Right kidney (tissue), 9 donors: Measurements from ENCODE around the gene HAUS3.

ENCODE experiments used
- DNase-seq: peaks from one replicate; pipeline ENCODE4 v3.0.0-alpha.2; 2016
- long read RNA-seq, 8 donors: transcript quantifications; one replicate each; lab custom pipeline, GENCODE V29; 2026

Gene HAUS3, protein sequence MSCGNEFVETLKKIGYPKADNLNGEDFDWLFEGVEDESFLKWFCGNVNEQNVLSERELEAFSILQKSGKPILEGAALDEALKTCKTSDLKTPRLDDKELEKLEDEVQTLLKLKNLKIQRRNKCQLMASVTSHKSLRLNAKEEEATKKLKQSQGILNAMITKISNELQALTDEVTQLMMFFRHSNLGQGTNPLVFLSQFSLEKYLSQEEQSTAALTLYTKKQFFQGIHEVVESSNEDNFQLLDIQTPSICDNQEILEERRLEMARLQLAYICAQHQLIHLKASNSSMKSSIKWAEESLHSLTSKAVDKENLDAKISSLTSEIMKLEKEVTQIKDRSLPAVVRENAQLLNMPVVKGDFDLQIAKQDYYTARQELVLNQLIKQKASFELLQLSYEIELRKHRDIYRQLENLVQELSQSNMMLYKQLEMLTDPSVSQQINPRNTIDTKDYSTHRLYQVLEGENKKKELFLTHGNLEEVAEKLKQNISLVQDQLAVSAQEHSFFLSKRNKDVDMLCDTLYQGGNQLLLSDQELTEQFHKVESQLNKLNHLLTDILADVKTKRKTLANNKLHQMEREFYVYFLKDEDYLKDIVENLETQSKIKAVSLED
- long read RNA-seq, donor 1, partial matches to known transcripts, result 0 of 1 reads
- long read RNA-seq, donor 1, other reads (novel, unspliced or antisense), result 0 of 1 reads
- long read RNA-seq, donor 2, partial matches to known transcripts, result 0 of 1 reads
- long read RNA-seq, donor 2, other reads (novel, unspliced or antisense), result 0 of 1 reads
- long read RNA-seq, donor 3, result 0 reads
- long read RNA-seq, donor 4, full-length matches to known transcripts, result 1 of 1 reads
- long read RNA-seq, donor 4, partial matches to known transcripts, result 0 of 1 reads
- long read RNA-seq, donor 4, other reads (novel, unspliced or antisense), result 0 of 1 reads
- long read RNA-seq, donor 5, partial matches to known transcripts, result 0 of 1 reads
- long read RNA-seq, donor 5, other reads (novel, unspliced or antisense), result 0 of 1 reads
- long read RNA-seq, donor 6, full-length matches to known transcripts, result 1 of 1 reads
- long read RNA-seq, donor 6, partial matches to known transcripts, result 0 of 1 reads
- long read RNA-seq, donor 6, other reads (novel, unspliced or antisense), result 0 of 1 reads
- long read RNA-seq, donor 7, full-length matches to known transcripts, result 1 of 7 reads
- long read RNA-seq, donor 7, partial matches to known transcripts, result 6 of 7 reads
- long read RNA-seq, donor 7, other reads (novel, unspliced or antisense), result 0 of 7 reads
- long read RNA-seq, donor 8, partial matches to known transcripts, result 0 of 1 reads
- long read RNA-seq, donor 8, other reads (novel, unspliced or antisense), result 0 of 1 reads

DNA sequence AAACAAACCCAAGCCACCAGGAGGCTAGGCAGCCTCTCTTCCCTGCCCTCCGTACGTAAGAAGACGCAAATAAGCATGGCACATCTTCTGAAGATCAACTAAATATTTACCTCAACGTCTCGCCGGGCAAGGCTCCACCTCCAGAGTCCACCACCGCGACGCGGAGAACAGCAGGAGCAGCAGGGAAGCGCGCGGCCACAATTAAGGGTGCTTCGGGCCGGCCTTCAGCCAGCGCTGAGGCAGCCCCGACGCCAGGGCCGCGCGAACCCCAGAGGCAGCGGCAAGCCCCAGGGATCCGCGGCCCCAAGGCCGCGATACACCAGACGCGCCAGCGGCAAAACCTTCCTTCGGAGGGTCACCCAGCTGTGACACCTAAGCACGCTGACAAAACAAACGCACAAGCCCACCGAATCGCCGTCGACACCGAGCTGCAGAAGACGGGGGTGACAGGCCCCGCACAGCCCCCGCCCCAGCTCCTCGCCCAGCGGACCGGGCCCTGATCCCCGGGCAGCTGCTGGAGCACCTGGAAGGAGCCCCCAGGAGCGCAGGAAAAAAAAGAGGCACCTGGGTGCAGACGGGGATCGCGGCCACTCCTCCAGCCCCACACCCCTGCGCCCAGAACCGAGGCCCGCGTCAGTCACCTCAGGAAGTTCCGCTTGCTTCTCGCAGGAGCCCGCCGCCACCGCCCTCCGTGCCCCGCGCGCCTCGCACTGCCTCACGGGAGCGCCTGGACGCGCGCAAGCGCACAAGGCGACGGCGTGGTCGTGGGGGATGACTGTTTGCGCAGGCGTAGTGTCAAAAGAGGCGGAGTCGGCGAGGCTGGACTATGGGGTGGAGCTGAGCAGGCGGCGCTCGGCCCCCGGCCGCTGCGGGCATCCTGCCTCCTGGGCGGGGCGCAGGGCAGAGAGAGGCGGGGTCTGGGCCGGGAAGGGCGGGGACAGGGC is at the start of gene HAUS3, which contains the start of gene POLN:
HAUS3 (minus strand) TSS at position 712 of the 944 bp plus-strand sequence. CDS start 1,175 bp downstream, outside the sequence.
POLN (minus strand) TSS at position 712 of the 944 bp plus-strand sequence. CDS start 12,890 bp downstream, outside the sequence.
- peak; percentile 93 for DNase-seq

DNA sequence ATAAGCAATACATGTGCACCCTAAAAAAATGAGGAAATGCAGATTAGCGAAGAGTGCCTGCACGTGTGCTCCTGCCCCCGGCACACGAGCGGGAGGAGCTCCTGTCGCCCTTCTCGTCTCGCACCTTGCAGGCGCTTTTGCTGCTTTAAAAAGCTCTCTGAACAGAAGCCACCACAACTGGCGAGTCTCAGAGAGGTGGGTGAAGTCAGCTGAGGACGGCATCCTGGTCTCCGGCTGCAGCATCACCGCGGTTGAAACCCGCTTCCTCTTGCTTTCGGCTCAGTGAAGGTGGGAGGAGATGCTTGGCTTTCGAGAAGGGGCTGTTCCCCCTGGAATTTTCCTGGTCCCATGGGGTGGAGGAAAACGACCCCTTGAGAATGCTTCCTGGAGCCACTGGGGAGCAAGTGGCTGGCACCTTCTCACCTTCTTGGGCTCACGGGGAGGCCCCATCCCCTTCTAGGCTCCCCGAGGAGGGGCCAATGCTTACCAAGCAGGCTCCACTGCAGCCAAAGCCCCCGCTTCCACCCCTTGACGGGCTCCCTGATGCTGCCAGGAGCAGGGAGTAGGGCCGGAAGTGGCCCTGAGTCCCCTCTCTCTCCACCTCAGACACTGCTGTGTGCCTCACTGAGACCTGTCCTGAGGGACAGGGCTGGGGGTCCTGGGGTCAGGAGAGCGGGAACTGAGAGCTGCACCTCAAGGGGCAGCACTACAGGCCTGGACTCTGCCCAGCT is 49.2 kb upstream of the HAUS3 start:
- DNase-seq, result no peak

DNA sequence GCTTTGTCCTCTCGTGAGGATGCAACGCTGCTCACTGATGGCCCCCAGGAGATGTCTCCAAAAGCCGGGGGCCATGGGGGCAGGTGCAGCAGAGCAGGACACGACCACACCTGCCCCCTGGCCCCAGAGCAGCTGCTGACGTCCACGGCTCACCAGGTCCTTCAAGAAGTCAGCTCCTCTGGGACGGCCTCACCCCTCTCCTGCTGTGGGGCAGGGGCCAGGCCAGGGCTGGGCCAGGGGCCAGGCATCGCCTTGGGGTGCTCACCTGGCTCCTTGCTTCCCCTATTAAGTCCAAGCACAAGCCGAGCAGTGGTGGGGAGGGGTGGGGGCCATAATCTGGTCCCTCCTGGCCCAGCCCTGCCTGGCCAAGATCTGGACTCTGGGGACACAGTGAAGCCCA is 48.6 kb upstream of the HAUS3 start:
- DNase-seq, result no peak

DNA sequence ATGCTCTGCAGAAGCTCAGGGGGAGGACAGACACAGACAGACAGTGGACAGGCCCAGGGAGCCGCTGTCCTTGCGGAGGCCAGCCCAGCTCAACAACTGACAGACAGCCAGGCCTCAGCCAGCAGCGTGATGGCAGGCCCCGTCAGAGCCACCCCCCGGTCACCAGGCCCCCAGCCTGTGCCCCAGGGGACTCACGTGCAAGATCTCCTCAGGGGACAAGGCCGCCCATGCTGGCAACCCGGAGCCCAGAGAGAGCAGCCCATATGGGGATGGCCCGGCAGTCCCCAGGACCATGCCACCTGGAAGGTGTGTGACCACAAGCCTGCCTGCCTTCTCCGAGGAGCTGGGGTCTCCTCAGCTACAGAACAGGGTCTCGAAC is 48.0 kb upstream of the HAUS3 start:
- DNase-seq, result no peak

DNA sequence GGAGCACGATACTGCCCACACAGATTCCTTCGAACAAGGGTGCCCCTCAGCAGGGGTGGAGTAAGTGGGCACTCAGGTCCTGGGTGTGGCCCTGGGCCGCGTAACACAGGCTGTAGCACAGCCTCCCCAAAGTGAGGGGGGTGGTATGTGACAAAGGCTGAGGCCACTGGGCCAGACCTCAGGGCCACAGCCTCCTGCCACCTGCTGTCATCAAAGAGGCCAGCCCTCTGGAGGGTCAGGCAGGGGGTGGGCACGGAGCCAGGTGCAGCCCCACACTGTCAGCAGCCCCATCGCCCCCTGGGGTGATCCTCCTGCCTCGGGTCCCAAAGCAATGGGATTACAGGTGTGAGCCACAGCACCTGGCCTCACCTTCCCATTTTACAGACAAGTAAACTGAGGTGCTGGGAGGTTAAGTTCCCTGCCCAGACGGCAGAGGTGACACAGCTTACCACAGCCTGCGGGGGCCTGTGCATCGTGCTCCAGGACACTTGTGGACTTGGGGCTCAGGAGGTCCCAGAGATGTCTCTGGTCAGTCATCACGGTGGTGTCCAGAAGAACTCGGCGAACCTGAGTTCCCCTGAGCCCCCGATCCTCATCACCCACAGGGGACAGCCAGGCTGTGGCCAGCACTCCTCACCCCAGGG is 47.5 kb upstream of the HAUS3 start:
- DNase-seq, result no peak

DNA sequence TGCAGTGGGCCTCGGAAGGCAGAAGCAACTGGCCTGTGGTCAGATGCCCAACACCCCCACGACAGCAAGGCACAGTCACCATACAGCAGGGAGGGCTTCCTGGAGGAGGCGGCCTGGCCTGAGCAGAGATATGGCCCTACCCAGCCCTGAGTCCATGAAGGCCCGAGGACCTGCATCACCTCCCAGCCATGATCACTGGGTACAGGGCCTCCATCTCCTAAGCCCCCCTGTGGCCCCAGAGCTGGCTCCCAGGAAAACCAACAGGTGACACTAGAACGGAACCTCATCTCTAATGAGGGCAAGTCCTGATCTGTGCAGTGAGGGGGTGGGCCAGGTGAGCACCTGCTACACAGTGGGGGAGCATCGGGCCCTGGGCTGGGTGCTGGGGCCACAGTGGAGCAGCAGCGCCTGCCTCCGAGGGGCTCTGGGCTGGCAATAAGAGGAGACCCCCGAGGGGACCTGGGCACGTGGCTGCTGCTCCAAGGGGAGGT is 46.2 kb upstream of the HAUS3 start:
- no peak for DNase-seq

DNA sequence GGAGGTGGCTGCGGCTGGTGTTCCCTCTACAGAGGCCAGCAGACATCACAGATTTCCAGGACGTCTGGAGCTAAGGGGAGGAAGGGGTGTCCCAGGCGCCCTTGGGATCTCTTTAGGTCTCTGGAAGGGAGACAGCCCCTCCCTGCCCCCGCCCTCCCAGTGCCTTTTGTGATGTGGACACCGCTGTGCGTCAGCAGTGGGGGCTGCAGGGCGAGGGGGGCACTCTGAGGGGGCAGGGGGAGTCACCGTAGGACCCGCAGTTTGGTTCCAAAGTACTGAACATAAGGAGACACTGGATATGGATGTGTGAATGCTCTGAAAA is 45.6 kb upstream of the HAUS3 start:
- DNase-seq, result no peak

DNA sequence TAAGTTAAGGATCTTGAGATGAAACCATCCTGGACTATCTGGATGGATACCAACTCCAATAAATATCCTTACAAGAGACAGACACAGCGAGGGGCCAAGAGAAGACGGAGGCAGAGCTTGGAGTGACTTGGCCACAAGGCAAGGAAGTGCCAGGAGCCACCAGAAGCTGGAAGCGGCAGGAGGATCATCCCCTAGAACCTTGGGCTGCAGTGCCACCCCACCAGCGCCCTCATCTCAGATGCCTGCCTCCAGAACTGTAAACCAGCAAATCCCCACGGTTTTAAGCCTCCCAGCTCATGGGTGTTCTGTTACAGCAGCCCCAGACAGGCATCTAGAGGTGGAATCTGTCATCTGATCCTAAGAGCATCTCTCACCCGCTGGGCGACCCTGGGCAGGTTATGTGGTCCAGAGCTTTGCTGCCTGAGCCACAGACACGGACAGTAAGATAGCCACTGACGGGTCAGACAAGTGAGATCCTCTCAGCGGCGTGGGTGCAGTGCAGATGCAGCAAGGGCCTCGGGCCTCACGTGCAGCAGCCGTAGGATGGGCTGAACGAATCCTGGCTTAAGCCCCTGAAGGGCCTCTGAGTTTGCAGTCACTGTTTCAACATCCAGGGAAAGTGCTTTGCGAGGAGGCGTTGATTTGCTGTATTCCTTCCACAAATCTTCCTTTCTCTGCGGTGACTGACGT is 45.1 kb upstream of the HAUS3 start:
- DNase-seq, result no peak

DNA sequence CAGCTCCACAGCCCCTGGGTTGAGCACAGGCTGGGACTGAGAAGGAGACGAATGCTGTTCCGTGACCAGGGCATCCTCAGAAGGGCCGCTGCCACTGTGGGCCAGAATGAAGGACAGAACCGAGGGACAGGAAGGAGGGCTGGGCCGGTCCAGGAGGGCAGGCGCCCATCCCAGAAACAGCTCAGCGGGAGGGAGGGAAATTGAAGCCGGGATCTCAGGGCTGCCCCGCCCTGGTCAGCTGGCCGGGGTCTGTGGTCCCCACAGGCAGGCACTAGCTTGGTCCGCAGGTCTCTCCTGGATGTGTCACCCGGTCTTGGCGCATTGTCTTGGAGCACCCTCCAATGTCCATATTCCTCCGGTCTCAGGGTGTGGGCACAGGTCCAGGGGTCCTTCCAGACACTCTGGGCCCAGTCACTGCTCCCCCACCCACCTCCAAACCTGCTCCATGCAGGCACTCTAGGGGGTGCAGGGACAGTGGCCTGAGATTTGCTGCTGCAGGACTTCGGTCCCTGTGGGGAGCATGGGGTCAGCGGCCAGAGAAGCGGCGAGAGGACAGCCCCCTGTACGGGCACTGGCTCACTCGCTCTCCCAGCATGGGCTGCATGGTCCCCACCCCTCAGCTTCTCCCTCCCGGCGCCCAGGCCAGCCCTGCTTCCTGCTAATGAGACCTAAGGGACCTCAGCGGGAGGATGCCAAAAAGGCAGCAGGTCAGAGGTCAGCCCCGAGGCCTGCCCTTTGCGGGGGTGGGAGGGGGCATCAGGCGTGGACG is 43.9 kb upstream of the HAUS3 start:
- no peak for DNase-seq

DNA sequence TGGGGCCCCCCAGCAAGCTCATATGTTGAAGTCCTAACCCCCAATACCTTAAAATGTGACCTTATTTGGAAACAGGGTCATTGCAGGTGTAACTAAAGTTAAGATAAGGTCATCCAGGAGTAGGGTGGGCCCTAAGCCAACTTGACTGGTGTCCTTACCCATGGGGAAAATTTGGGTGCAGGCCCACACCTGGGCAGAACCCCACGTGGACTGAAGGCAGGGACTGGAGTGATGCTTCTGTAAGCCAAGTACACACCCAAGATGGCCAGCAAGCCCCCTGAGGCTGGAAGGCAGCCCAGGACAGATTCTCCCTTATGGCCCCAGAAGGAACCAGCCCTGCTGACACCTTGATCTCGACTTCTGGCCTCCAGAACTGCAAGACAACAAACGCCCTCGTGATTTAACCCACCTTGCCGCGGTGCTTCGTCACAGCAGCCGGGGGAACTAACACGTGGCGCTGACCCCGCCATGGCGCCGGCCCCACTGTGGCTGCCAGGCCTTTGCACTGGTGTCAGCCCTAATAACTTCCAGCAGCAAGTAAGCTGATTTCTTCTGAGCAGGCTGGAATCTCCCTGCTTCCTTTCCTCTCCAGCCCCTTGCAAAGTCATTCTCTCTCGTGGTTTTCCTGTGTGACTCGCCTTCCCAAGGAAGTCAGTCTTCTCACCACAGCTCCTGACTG is 43.2 kb upstream of the HAUS3 start:
- DNase-seq, result no peak

DNA sequence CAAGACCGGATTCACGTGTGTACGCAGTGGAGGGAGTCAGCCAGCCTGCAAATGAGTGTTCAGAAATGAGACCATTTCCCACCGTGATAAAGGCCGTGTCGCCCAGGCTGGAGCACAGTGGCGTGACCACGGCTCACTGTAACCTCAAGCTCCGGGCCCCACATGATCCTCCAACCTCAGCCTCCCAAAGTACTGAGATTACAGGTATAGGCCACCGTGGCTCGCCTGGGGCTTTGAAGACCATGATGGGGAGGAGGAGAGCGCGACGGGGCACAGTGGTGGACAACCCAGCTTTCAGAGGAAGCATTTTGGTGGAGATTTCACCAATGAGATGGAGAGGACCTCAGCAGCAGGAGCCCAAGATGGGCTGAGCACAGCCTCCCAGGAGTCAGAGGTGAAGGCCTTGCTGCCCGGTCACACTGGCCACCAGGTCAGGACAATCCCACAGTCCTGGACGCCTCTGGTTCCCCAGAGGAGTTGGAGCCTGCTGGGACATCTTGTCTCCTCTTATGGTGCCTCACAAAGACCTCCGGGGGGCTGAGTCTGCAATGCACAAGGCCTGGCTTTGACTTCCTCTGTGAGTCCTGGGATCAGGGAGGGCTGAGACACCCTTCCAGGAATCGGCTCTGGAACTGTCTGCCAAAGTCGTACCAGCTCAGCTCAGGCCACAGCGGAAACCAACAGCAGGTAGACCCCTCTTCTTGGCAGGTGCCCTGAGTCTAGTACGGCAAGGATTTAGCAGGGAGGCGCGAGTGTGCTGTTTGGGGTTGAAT is 42.4 kb upstream of the HAUS3 start:
- no peak for DNase-seq

DNA sequence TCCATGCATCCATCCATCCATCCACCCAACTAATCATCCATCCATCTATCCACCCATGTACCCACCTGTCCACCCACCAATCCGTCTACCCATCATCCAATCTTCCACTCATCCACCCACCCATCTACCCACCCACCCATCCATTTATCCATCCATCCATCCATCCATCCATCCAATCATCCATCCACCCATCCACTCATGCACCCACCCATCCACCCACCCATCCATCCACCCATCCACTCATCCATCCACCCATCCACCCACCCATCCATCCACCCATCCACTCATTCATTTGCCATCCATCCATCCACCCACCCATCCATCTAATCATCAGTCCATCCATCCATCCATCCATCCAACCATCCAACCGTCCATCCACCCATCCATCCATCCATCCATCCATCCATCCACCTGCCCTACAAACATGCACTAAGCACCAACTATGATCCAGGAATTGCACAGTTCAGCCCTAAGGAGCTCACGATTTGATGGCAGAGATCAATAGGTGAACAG is 41.3 kb upstream of the HAUS3 start:
- DNase-seq, result no peak

DNA sequence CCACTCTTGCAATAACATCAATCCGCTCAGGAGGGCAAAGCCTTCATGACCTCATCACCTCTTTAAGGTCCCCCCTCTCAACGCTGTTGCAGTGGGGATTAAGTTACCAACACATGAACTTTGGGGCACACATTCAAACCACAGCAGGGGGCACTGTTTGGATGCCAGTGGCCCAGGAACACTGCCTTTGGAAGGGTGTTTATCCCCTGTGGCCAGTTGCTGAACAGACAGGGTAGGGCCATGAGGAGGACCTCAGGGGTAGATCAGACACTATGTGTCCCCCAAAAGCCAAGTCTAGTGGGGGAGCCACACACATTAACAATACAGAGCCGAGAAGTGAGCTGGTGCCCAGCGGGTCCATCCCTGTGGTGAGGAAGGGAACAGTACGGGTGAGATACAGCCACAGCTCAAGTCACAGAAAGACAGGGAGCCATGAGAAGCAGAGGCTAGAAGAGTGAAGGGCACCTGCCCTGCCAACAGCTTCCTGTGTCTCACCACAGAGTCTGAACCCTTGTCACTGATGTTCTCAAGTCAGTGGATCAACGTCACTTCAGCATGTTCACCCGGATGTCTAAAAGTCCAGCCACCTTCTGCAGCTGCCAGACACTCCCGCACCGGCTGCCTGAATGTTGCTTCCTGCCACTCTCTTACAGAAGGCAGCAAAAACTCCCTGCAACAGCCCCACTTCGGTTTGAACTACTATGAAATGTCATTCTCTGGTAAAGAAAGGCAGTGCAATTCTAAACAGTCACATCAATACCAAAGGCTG is 39.8 kb upstream of the HAUS3 start:
- DNase-seq, result no peak

DNA sequence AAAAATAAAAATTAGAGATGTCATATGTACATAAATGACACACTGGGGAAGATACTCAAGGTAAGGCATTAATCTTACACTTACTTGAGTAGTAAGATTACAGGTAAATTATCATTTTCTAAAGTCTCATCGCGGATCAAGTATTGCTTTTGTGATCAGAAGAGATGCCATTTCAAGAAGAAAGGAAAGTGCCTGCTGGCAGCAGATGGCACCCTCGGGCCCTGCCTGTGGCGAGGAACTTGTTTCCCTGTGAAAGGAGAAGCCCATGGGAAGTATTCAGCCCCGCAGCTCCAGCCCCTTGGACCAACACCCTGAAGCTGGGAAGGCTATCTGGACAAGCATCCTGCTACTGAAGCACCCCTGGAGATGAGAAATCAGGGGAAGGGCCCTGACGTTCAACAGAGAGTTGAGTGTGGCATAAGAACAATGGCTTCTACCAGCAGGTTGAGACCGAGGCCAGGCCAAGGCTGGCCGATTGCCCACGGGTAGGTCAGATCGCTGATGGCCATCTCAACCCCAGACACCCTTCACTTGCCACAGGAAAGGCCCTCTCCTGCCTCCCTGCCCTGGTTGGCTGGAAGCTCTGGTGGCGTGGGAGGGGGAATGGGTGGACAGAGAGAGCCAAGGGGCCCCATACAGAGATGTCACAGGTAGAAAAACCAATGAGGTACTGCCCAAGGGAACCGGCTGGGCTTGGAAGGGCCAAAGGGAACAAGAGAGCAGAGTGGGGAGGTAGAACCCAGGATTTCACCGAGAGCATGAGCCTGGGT is 38.8 kb upstream of the HAUS3 start:
- DNase-seq, result no peak

DNA sequence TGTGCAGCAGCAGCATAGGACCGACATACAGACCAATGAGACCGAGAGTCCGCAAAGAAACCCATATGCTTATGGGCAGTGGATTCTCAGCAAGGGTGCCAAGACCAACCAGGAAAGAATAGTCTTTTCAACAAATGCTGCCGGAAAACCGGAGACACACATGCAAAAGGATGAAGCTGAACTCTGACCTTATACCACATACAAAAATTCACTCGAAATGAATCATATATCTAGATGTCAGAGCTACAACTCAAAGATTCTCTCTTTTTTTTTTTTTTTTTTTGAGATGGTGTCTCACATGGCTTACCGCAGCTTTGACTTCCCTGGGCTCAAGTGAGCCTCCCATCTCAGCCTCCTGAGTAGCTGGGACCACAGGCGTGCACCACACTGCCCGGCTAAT is 36.0 kb upstream of the HAUS3 start:
- DNase-seq, result no peak
